HG03060 (cell line): ENCODE results near the gene IRS2.

Source experiments
- ATAC-seq: cut with Tn5 transposase; IDR thresholded peaks from one replicate; pipeline ENCODE4 v1.9.1; 2021; ENCODE audit warnings: low read depth, moderate number of reproducible peaks; ENCODE audit not compliant: unreplicated experiment

IRS2 gene

GRCh38 chr13:109759609-109760008 lies 26.8 kb downstream of the IRS2 start:
- no peak for ATAC-seq

- ATAC-seq: no peak
Observed at GRCh38 chr13:109758937-109759480, 27.4 kb downstream of the IRS2 start.

- ATAC-seq: no peak
Observed at GRCh38 chr13:109756778-109757177, 29.6 kb downstream of the IRS2 start.

GRCh38 chr13:109755997-109756396 lies 30.4 kb downstream of the IRS2 start:
- ATAC-seq: no peak

GRCh38 chr13:109755551-109755950 lies 30.8 kb downstream of the IRS2 start:
- no peak for ATAC-seq

GRCh38 chr13:109751477-109751876 lies 34.9 kb downstream of the IRS2 start:
- no peak for ATAC-seq

DNA sequence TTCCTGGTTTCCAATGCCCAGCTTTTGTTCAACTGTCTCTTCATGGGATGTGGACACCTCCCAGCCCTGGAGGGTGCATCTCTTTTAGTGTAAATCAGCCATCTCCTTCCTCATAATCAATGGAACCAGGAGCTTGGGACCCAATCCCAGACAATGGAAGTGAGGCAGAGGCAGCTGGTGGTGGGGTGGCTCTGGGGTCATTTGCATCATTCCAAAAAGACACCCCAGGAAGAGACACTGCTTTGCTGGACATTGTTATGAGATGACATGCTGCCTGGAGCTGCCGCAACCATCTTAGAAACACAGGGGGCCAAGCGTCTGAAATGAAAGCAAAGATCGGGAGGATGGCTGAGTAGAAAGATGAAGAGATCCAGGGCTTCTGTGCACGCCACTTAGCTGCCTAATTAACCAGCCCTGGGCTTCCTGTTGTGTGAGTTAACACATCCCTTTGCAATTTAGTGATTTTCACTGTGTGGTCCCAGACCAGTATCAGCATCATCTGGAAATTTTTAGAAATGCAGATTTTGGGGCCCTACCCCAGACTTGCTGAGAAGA lies 36.1 kb downstream of the IRS2 start:
- no peak for ATAC-seq

DNA sequence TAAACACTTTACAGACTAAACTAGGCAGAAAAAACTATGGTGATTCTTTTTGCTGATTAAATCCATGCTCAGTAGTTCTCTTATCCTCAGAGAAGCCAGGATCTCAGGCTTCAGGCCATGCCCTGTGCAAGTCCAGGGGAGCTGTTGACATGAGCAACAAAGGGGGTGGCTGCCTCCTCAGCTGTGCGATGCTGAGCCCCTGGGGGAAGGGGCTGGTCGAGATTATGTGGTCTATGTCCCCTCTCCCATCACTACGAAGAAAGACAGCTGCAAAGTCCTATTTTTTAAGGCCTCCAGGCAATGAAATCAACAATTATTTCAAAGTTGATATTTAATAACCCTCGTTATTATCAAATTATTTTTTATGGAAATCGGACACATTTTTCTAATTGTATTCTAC lies 37.0 kb downstream of the IRS2 start:
- ATAC-seq: no peak

- no peak for ATAC-seq
Observed at GRCh38 chr13:109748677-109749076, 37.7 kb downstream of the IRS2 start.

DNA sequence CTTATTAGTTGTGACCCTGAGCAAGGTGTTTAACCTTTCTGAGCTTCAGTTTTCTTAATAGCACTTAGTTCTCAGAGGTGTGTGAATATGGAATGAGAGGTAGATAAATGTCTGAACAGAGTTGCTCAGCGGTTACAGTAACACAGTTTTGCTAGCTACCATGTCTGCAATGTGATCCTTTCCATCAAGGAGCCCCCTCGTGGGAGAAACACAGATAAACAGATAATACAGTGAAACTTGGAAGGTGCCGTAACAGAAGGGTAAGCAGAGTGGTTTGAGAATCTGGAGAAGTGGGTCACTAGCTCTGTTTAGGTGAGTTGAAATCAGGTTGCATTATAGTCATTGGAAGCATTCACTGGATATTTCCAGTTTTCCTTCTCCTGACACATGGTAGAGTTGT lies 38.9 kb downstream of the IRS2 start:
- no peak for ATAC-seq

- no peak for ATAC-seq
Observed at GRCh38 chr13:109746364-109746763, 40.0 kb downstream of the IRS2 start.

DNA sequence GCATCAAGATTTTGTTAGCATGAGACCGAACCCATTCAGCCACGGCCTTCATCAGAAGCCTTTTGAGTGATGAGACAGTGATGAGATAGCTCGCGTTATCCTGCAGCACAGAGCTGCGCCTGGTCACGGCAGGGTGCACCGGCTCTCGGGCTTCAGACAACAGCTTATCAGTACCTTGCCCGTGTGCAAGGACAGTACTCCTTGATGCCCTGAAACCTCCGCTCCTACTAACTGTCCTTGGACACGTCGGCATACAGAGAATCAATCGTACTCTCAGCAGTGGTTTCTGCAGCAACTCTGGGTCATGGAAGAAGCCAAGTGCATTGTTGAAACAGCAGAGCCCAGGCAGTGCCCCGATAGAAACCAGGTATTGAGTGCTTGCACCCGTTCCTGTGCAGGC lies 40.7 kb downstream of the IRS2 start:
- ATAC-seq: no peak

DNA sequence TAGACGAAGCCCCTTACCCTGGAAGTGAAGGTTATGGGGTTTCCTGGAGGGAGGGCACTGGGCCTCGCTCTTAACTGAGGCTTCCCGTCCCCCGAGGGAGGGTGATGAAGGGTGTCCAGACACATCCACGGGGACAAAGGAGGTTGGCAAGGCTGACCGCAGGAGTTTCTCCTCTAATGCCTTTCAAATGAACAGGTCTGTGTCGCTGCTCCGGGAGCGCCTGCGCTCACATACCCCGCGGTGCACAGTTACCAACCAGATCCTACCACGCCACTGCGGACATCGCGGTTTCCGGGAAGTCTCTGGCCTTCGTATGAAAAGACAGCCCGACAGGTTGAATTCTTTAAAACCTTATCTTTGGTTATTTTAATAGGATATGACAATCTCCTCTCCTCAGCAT lies 41.3 kb downstream of the IRS2 start:
- ATAC-seq: no peak

GRCh38 chr13:109744512-109745051 lies 41.8 kb downstream of the IRS2 start:
- ATAC-seq: no peak

GRCh38 chr13:109743706-109744453 lies 42.5 kb downstream of the IRS2 start:
- ATAC-seq: peak; percentile 65

DNA sequence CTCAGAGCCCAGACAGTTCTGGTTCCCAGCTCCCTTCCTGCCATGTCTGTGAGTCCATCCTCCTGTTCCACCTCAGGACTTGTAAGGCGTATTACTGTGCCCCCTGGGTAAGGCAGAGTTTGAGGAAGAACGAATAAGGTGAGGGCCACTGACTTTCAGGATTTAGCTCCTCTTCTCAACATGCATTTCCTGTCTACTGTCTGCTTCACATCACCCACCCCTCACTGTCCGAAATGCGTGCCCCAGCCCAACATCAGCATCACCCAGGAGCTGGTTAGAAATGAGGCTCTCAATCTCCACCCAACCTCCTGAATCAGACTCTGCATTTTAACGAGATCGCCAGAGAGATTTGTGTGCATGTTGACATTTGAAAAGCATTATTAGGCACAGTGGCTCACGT lies 44.4 kb downstream of the IRS2 start:
- no peak for ATAC-seq

DNA sequence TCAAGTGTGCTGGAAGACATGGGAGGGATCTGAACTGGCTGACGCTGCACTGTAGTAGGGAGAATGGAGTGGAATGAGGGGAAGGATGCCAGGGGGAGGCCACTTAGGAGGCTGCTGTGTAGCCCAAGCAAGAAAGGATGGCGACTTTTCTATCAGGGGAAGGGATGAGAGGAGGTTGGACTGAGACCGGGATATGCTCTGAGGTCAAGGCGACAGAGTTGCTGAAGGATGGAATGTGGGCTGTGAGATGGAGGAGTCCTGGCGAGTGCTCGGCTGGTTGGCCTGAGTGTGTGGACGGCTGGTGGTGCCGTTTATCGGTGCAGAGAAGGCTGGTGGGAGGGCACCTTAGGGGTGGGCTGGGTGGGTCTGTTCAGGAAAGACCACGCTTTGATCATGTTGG lies 45.7 kb downstream of the IRS2 start:
- no peak for ATAC-seq

- no peak for ATAC-seq
Observed at GRCh38 chr13:109740121-109740520, 46.3 kb downstream of the IRS2 start.

DNA sequence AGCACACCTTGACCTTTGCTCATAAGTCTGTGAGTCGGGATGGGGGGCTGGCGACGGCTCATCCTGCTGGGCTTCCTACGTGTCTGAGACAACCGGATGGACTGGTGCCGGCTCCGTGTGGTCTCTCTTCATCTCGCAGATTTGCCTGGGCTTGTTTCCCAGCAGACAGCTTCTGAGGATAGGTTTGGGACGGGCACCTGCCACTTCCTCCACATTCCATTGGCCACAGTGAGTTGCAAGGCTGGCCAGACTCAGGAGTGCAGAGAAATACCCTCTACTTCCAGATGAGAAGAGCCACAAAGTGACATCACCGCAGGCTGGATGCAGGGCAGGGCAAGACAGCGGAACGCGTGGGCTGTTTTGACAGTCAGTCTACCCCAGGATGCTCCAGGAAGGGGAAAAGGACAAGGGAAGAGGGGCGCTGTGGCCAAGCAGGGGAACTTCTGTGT lies 48.1 kb downstream of the IRS2 start:
- no peak for ATAC-seq

- no peak for ATAC-seq
Observed at GRCh38 chr13:109737606-109738005, 48.8 kb downstream of the IRS2 start.

DNA sequence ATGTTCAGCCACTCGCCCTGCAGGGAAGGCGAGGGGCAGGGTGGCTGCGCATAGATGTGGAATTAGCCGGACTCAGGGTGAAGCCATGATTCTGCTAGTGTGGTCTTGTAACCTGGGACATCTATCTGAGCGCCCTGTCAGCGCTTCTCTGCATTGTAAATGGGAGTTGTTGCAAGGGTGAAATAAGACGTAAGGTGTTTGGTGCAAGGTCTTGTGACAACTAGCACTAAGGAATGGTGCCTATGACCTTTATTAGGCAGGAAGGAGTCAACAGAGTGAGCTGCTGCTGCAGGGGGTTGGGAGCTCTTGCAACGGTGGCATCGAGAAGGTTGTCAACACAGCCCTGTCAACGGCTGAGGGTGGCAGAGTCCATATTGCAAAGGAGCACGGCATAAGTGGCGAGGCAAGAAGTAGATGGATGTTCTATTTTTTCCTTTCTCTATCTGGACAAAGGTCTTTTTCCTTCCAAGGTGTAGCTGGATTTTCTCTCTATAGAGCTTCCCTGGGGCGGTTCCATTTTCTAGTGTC lies 49.3 kb downstream of the IRS2 start:
- no peak for ATAC-seq
